T-helper 2 cell treated with Interferon-gamma antibody and Interleukin-4, amounts not matched to agents 100 ng/mL and 5 ng/mL, for 36 hours (primary cell): ENCODE measurements around the gene GRHL1. TPM values are rescaled to one million over a fixed set of nuclear protein-coding genes. Genes with fewer than 3 reads are reported as not detected.

Experiments
- intact Hi-C: fragments of 100-400 bp; cut with micrococcal nuclease; formaldehyde crosslinking; loops from one replicate; pipeline ENCODE4 v1.15.1; 2023
- total RNA-seq: library from RNA; stranded (reverse); gene quantifications from 2 replicates; pipeline ENCODE4 v1.2.3, GENCODE V29; 2022

GRHL1 gene
- total RNA-seq, 1 donor from 2014 or later, result 0.75 TPM

DNA sequence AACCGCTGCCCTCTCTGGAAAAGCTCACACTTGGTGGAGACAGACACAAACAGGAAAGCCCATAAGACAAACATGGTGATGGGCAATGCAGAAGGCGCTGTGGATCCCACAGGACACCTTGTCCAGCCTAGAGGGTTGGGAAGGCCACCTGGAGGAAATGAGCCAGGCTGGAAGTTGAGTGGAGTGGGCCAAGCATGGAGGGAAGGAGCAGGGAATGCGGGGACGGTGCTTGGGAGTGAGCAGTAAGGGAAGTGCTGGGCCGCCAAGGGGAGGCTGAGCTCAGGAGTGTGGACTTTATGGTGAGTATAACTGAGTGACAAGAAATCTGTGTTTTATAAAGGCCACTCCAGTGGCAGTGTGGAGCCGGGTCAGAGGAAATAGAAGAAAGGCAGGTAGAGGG is 2.8 kb upstream of the GRHL1 start:
- intact Hi-C loops, result no loop called here

GRCh38 chr2:9949239-9949991 is 2.1 kb upstream of the GRHL1 start:
- intact Hi-C loops, result no loop called here

- intact Hi-C loops, result loop anchor here (2.0 to 10.0 kb wide), 4 partner anchors 15 to 527 kb away; partner anchors contain the start of genes CPSF3, ITGB1BP1 and ODC1
Measured at GRCh38 chr2:9949992-9950520, 1.4 kb upstream of the GRHL1 start.

DNA sequence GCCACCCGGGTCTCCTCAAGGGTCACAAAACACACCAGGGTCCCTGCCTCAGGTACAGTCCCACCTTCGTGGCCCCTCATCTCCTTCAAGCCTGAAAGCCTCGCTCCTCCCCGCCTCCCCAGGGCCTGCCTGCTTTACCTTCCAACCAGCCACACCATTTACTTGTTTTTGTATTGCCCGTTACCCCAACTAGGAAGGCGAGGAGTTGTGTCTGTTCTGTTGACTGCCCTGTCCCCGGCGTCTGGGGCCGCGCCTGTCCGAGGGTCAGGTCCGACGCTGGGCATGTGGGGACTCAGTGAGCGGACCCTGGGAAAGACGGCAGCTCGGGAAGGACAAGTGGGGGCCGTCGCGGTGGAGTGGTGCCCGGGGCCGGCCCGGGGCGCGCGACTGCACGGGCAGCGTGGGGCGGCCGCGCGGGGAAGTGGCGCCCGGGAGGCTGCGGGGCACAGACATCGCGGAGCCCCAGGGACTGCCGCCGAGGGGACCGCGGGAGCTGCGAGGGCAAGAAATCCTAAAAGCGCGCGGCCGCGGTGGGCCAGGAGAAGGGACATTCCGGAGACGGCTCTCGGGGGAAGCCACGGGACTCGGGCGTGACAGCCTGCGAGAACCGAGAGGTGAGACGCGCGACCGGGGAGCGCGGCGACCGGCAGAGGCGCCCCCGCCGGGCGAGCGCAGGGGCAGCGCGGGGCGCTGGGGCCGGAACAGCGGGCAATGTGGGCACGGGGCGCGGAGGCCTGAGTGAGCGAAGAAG is 797 bp upstream of the GRHL1 start:
- intact Hi-C loops, result loop anchor here (1.0 to 10.0 kb wide), 7 partner anchors 14 to 528 kb away; partner anchors contain the start of genes CPSF3, ITGB1BP1, KLF11 and ODC1

DNA sequence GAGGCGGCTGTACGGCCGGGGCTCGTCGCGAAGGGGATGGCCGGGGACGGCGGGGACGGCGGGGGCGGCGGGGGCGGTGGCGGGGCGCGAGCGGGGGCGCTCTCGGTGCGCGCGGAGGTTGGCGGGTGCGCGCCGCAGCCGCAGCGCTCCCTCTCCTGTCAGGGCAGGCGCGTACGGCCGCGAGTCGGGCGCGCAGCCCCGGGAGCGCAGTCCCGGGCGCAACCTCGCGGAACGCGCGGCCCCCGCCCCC is 296 bp upstream of the GRHL1 start:
- intact Hi-C loops, result loop anchor here (1.0 to 10.0 kb wide), 7 partner anchors 14 to 528 kb away; partner anchors contain the start of genes CPSF3, ITGB1BP1, KLF11 and ODC1

DNA sequence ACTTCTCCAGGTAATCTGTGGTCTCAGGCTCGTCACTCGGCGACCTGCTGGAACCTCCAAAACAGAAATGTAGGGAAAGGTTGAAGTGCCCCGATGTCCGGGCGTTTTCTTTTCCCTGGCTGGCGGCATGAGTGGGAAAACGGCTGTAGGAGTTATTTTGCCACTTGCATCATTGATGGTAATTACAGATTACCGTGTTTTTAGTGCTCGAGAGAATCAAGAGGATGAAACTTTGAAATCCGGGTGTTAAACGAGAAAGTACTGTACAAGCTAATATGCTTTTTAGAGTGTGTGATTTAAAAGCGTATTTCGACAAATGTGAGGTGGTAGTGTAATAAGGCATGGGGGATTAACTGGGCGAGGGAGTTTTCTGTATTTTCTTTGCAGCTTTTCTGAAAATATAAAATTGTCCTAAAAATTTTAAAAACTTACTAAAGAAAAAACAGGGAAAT is 819 bp downstream of the GRHL1 start:
- intact Hi-C loops, result loop anchor here (10.0 kb wide), 1 partner anchor 492 kb away; the partner anchor contains the start of gene ODC1

GRCh38 chr2:9952856-9953503 is 1.5 kb downstream of the GRHL1 start:
- intact Hi-C loops, result loop anchor here (10.0 kb wide), 1 partner anchor 492 kb away; the partner anchor contains the start of gene ODC1

GRCh38 chr2:9954136-9954535 is 2.6 kb downstream of the GRHL1 start:
- intact Hi-C loops, result loop anchor here (10.0 kb wide), 1 partner anchor 491 kb away; the partner anchor contains the start of gene ODC1

DNA sequence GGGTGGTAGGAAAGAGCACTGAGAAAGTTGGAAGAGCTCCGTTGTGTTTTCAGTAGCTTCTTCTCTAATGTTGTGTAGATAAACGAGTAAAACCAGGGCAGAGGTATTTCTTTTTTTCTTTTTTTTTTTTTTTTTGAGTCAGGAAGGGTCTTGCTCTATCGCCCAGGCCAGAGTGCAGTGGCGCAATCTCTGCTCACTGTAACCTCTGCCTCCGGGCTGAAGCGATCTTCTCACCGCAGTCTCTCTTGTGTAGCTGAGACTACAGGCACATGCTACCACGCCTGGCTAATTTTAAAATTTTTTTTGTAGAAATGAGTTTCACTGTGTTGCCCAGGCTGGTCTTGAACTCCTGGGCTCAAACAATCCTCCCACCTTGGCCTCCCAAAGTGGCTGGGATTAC is 6.6 kb downstream of the GRHL1 start:
- intact Hi-C loops, result loop anchor here (10.0 kb wide), 1 partner anchor 487 kb away; the partner anchor contains the start of gene ODC1

GRCh38 chr2:9959262-9959661 is 7.8 kb downstream of the GRHL1 start:
- intact Hi-C loops, result loop anchor here (10.0 kb wide), 1 partner anchor 486 kb away; the partner anchor contains the start of gene ODC1

- intact Hi-C loops, result no loop called here
Measured at GRCh38 chr2:9961013-9961412, 9.5 kb downstream of the GRHL1 start.

GRCh38 chr2:9964334-9964980 is 13.0 kb downstream of the GRHL1 start:
- intact Hi-C loops, result loop anchor here (2.0 kb wide), 1 partner anchor 14 kb away; the partner anchor contains the start of gene GRHL1

- intact Hi-C loops, result loop anchor here (2.0 kb wide), 1 partner anchor 14 kb away; the partner anchor contains the start of gene GRHL1
Measured at GRCh38 chr2:9965119-9965822, 13.8 kb downstream of the GRHL1 start.

- intact Hi-C loops, result no loop called here
Measured at GRCh38 chr2:9966491-9967022, 15.1 kb downstream of the GRHL1 start.

DNA sequence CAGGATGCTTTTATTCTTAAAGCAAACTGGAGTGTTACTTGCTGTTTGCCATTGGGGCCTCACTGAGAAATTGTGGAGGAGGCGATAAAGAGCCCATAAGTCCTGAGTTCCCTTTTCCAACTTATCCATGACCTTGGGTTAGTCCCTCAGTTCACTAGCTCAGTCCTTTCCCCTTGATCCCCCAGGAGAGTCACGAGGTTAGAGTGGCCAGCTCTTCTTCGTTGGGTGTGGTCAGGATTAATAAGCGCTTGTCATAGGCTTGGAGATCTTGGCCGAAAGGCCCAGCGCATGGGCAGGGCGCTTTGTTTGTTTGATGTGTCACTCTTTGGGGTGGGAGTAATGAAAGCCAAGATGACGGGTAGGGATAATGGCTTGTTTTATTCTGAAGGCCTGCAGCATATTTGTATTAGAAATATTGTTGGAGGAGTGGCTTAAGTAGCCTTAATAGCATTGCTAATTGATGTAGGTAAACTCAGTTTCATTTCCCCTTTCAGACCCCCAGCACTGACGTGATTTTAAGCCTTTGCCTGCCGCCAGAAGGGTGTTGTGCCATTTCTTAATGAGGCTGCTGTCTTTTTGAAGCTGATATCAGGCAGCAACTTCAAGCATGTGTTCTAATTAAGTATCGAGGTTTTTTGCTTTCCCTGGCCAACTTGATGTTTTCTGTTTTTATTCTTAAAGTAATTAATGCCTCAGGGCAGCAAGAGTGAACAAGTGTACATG is 15.7 kb downstream of the GRHL1 start:
- intact Hi-C loops, result no loop called here

DNA sequence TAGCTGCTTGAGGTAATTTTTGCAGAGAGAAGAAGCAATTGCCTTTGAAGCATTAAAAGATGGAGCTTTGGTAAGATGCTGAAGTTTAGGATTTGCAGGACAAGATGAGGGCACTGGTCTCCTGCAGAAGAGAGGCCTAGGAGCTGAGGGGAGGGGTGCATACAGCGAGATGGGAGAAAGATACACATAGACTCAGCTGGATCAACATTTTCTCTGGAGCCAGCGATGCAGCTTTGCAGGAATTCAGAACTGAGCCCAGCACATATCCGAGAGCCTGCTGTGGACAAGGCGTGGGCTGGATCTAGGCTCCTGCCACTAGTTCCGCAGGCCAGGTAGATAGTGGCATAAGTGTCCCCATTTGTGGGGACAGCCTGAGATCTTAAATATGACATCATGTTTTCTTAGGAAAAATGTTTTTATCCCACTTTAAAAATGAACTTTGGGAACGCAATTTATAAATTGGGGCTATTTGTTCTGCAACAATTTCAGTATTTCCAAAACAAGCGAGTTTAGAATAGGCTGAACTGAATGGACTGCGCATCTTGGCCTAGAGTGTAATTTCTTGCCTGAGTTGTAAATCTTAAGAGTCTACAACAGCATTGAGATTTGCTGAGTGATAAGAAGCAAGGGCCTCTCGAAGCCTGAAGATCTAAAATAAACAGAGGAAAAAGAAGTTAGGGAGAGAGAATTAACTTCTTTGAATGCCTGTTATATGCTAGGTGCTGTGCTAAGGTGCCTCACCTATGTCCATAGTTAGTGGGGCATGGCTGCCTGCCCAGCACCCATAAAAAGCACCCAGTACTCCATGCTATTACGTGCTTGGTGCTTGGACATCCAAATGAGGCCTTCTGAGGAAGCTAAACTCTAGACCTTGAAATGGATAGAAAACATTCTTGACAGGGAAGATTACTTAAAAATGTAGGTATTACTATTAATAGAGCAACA is 17.3 kb downstream of the GRHL1 start:
- intact Hi-C loops, result no loop called here

- intact Hi-C loops, result no loop called here
Measured at GRCh38 chr2:9970200-9971044, 18.9 kb downstream of the GRHL1 start.
